DMS79 (cell line): ENCODE data around the gene ZBTB7A.

Experiments used
- DNase-seq: peaks from one replicate; lab custom pipeline; 2025; lab: John Stamatoyannopoulos, UW

The ZBTB7A gene

DNA sequence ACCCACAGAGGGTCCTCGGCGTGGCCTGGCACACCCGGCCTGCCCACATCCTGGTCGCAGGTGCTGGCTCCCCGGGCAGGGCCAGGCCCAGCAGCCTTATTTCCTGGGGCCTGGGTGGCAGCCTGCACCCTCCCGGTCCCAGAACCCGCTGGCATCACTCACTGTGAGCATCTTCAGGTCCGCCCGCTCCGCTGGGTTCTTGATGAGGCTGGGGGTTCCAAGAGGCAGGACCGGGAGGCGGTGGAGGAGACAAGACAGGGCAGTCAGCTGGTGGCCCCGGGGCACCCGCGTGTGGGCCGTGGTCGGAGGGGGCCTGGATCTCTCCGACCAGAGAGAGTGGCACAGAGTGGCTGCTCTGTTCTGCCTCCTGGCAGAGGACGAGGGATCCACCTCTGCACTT, 27.6 kb upstream of the ZBTB7A start:
- DNase-seq, result no peak

DNA sequence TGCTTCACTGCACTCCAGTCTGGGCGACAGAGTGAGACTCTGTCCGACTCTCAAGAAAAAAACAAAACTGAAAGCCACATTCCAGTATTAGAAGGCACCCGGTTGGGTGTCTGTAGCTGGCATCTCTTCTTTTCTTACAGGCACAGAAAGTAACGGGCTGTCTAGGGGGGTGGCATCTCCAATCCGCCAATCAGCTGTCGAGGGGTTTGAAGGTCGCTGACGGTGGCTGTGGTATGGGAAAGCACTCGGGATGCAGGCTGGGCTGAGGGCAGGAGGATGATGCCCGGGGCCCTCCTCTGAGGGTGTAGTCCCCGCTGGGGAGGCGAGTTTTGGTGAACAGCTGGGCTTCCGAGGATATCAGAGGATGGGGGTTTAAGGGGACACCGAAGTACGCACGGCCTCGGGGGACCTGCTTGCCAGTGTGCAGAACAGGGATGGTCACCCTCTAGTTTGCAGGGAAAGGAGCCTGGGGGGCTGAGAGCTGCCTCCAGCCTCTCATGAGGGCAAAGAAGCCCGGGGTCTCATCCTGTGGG, 27.0 kb upstream of the ZBTB7A start:
- DNase-seq, result no peak

DNA sequence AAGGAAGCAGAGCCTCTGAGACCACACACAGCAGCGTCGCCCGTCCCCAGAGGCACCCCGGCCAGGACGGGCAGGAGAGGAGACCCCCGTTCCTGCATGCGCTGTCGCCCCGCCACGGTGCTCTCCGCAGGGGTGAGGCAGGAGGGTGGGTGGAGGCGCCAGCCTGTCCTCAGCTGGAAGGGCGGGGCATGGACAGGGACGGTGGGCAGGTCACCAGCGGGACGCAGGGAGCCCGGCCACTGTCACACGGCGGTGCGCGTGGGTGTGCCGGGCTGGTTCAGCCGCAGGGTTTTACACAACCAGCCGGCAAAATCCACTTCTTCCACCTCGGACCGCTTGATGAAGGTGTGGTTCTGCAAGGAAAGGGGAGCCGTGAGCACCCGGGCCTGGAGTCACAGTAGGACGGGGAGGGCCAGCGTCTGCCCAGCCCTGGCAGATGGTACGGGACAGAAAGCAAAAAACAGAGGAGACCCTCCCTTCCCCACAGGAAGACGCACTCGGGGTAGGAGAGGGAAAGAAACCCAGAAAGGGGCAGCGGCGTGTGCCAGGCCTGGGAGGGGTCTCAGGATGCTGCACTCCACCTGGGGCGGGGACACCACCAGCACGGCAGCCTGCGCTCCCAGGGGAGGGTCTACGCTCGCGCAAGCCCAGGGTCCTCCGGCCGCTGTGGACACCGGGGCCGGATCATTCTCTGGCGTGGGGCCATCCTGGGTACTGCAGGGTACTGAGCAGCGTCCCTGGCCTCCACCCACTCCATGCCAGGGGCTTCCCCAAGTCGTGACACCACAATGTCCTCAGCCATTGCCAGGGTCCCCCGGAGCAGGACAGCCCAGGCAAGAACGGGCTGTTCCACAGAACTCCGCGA, 23.9 kb upstream of the ZBTB7A start:
- DNase-seq, result no peak

DNA sequence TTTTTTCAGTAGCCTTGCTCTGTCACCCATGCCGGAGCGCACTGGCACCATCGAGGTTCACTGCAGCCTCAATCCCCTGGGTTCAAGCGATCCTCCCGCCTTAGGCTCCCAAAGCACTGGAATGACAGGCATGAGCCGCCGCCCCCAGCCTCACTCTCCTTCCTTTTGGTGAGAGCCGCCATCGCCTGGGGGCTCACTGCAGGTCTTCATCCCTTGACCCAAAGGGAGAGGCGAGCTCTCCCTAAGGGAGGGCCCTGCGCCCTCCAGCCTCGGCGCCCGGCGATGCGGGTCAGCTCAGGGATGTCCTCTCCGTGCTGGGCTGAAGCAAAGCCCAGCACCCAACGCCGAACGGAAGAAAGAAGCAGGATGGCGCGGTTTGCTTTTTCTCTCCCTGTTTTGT, 23.2 kb upstream of the ZBTB7A start:
- DNase-seq, result no peak

DNA sequence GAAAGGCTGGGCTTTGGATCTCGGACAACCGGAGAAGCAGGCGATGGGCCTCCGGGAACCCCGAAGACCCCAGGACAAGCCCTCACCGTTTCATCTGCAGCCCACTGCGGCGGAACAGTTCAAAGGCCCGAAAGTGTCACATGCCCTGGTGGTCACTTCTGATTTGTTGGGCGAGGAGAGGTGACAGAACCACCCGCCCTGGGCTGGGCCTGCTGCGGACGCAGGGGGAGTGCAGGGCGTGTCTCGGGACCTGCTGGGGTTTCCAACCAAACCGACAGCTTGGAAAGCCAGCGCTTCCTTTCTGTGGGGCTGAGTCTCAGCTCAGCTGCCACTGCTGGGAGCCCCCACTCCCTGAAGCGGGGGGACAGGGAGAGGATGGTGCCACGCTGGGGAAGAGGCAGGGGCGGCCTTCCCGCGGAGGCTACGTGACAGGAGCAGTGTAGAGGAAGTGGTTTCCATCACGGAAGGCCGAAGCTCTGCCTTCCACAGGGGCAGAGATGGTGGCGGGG, 22.8 kb upstream of the ZBTB7A start:
- DNase-seq, result no peak

DNA sequence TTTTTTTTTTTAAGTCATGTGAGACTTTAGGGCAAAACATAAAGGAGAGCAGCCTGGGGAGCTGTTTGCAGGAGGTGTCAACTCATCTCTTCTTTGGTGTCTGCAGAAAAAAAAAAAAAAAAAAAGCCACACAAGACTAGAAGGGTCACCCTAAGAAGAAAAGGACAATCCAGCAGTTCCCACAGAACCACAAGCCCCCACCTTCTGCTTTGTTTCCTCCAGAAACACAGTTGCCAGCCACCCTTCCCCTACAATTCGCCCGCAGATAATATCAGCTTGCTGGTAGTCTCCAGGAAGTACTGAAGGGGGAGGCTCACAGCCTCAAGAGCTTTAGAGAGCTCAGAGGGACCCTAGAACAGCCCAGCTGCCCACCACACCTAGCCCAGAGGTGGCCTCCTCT, 22.3 kb upstream of the ZBTB7A start:
- no peak for DNase-seq

DNA sequence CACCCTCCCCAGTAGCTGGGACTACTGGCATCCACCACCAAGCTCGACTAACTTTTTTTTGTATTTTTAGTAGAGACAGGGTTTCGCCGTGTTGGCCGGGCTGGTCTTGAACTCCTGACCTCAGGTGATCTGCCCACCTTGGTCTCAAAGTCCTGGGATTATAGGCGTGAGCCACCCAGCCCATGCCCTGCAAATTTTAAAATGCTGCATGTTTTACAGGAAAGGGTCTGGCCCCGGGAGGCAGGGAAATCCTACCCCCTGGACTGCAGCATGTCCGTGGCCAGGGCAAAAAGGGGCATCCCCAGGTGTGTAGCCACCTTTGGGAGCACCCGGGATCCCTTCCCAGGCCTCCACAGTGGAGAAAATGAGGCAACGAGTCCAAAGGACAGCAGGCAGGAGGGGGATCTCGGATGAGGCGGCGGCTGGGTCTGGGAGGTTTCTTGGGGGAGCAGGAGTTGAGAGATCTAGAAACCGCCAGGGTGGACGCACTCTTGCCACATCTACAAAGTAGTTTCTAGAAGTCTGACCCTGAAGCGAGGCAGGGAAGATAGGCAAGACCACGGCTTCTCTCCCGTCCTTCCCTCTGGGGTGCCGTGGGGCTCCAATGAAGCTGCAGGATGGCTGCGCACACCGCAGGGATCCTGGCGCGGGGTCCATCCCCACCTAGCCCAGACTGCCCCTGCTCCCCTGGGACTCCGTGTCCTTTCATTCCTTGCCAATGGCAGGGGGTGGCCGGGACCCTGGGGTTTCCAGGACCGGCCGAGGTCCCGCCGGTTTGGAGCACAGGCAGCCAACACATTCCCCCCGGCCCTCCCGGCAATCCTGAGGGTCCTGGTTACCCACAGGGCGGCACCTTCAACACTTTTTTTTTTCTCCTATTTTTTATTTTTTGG, 21.3 kb upstream of the ZBTB7A start:
- DNase-seq, result no peak

DNA sequence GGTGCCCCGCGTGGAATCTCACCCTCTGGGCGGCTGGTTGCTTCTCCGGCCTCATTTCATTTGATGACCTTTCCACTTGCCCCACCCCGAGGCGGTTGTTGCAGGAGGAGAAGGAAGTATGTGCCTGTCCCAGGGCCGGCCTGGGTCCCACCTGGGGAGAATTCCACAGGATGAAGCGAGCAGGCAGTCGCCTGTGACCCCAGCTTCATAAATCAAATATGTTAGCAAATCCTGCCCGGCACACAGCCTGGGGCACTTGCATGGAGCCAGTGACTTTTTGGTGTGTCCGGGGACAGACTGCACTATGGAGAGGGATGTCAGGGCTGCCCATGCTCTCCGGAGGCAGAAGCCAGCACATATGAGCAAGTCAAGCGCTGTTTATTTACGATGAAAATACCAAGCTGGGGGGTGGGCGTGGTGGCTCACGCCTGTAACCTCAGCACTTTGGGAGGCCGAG, 19.7 kb upstream of the ZBTB7A start:
- DNase-seq, result no peak

DNA sequence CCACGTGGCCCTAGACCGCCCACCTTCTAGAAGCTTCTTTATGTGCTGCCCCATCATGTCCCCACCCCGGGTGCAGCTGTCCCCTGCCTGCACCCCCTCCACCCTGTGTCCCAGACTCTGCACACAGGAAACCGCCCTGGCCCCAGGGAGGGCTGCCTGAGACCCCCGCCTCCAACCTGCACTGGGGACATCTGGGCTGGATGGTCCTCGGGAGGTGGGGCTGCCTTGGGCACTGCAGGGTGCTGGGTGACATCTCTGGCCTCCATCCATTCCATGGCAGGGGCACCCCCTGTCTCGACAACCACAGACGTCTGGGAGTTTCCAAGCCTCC, 17.8 kb upstream of the ZBTB7A start:
- DNase-seq, result no peak

DNA sequence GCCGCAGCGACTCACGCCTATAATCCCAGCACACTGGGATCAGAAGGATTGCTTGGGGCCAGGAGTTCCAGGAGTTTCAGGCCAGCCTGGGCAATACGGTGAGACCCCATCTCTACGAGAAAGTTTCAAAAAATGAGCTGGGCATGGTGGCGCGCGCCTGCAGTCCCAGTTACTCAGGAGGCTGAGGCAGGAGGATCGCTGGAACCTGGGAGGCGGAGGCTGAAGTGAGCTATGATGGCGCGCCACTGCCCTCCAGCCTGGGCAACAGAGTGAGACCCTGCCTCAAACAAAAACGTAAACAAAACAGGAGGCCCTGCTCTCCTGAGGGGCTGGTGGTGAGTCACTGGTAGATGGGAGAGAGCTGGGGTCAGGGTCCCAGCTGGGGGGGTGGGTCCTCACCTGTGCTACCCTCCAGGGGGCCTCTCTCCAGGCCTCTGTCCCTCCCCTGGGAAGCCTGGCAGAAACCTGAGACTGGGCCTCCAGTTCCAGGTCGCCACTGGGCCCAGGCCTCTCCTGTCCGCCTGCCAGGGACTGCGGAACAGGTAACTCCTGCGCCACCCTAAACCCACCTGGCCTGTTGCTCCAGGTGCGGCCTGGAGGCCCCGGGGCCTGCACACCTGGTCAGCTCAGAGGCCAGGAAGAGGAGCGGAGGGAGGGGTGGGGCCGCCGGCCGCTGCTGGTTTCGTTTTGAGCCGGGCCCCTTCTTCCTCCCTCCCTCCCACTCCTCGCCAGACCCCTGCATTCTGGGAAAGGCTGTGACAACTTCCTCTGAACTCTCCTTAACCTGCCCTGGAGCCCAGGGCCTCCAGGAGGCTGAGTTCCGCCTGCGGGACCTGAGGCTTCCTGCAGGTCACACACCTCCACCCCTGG, 17.2 kb upstream of the ZBTB7A start:
- DNase-seq, result no peak

DNA sequence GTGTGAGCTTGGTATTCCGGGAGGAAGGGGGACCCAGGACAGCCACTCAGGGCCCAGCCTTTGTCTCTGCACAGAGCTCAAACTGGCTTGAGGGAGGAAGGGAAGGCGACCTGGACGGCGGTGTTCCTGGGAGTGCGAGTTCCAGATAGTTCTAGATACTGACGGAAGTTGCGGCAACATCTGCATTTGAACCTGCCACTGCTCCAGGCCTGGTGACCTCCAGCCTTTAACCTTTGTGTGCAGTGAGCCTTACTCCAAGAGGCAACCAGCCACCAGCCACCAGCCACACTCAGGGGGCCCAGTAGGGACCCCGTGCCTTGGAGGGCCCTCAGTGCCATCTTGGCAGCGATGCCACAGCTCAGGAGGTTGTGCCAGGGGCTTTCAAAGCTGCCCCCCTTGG, 15.5 kb upstream of the ZBTB7A start:
- no peak for DNase-seq

DNA sequence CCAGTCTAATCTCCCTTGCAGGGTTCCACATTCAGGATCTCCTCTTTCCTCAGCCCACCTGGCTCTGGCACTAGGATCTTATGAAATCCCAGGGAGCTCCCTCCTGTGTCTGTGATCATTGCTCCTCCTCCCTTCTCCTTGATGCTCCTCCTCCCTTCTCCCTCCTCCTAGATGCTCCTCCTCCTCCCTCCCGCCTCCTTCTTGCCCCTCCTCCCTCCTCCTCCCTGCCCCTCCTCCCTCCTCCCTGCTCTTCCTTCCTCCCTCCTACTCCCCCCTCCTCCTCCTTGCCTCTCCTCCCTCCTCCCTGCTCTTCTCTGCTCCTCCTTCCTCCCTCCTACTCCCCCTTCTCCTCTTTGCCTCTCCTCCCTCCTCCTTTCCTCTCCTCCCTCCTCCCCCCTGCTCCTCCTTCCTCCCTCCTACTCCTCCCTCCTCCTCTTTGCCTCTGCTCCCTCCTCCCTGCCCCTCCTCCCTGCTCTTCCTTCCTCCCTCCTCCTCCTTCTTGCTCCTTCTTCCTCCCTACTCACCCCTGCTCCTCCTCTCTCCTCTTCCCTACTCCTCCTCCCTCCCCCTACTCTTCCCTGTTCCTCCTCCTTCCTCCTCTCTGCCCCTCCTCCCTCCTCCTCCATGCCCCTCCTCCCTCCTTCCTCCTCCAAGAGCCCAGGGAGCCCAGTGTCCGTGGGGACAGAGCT, 14.9 kb upstream of the ZBTB7A start:
- no peak for DNase-seq

DNA sequence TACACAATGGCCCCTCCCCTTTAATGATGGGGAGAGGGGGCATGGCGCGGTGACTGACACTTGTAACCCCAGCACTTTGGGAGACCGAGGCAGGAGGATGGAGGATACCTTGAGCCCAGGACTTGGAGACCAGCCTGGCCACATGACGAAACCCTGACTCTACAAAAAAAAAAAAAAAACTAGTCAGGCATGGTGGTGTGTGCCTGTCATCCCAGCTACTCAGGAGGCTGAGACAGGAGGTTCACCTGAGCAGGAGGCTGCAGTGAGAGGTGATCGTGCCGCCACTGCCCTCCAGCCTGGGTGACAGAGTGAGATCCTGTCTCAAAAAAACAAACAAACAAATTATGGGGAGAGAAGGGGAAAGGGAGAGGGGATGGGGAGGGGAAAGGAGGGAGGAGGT, 13.8 kb upstream of the ZBTB7A start:
- no peak for DNase-seq

DNA sequence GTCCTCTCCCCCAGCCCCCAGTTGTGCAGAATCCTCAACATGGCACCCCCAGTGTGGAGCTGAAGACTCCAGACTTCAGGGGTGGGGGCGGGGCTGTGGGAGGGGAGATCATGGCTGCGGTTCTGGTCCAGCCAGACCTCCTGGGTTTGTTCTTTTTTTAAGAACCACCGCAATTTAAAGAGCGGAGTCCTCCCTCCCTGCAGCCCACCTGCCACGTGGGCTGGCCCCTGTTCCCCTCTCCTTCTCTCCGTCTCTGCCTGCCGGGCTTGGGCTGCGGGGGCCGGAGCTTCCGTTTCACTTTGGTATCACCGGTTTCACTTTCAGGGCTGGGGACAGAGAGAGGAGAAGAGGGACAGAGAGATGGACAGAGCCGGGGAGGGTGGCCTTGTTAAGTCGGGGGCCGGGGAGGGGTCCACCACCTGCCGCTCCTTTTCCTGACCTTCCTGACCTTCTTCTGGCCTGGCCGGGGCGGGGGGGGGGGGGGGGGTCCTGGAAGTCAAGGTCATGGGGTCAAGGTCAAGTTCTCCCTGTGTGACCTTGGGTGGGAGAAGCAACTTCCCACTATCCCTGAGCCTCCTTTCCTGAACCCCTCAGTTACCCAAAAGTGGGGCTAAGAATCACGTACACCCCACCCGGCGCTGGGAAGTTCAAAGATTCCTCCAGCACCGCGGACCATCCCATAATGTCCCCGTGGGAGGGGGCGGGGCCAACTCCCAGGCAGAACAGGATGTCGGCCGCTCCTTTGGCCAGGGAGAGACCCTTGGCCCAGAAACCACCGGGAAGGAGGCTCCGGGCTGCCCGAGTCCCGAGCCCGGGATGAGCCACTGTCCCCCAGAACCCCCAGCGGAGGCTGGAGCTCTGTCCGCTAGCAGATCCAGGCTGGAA, 11.3 kb upstream of the ZBTB7A start:
- no peak for DNase-seq

DNA sequence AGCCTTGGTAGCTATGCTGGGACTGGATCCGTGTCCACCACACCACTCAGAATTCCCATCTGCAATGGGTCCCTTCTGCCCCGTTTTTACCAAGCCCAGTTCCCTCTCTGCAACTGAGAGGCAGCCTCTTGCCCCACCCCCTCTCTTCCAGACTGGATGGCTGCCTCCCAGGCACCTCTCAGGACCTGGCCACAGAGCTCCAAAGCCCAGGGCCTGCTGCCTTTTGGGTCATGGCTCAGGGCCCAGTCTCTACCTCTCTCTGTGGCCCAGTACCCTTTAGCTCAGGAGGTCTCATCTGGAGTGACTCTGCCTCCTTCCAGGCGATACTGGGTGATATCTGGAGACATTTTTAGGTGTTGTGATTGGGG, 10.3 kb upstream of the ZBTB7A start:
- no peak for DNase-seq

DNA sequence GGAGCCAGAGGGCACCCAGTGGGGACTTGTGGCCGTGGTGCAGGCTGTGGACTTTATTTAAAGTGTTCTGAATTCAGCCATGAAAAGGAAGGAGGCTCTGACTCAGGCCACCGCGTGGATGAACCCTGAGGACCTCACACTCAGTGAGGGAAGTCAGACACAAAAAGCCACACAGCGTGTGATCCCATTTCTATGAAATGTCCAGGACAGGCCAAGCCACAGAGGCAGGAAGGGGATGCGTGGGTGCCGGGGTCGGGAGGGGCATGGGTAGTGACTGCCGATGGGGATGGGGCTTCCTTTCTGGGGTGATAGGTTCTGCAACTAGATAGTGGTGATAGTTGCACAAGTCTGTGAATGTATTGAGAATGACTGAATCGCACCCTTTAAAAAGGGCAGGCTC, 8.7 kb upstream of the ZBTB7A start:
- no peak for DNase-seq

DNA sequence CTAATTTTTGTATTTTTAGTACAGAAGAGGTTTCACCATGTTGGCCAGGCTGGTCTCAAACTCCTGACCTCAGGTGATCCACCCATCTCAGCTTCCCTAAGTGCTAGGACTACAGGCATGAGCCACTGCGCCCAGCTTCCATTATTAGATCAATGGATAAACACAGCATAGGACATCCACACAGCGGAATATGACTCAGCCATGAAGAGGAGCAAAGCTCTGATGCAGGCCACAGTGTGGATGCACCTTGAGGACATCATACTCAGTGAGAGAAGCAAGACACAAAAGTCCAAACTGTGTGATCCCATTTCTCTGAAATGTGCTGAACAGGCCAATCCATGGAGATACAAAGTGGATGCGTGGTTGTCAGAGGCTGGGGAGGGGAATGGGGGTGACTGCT, 4.9 kb upstream of the ZBTB7A start:
- no peak for DNase-seq

DNA sequence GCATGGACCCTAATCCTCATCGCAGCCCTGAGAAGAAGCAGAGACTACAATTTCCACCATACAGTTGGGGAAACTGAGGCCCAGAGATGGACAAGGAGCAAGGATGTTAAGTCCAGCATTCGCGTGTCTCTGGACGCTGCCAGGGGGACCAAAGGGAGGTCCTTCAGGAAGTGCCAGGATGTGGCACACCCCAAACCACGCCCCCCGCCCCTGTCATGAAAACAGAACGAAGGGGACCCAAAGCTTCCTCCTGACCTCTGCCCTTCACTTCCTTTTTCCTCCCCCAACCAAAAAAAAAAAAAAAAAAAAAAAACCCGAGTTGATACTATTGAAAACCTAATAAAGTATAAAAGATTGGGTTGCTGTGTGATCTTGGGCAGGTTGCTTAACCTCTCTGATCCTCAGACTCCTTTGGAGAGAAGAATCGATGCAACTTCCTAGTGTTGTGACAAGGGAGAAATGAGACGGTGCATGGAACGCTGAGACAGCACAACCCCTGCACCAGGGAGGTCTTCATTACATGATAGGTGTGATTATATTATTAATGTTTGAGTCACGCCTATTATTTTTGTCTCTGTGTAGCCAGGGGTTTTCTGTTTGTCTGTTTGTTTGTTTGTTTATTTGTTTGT, 2.7 kb upstream of the ZBTB7A start:
- no peak for DNase-seq

DNA sequence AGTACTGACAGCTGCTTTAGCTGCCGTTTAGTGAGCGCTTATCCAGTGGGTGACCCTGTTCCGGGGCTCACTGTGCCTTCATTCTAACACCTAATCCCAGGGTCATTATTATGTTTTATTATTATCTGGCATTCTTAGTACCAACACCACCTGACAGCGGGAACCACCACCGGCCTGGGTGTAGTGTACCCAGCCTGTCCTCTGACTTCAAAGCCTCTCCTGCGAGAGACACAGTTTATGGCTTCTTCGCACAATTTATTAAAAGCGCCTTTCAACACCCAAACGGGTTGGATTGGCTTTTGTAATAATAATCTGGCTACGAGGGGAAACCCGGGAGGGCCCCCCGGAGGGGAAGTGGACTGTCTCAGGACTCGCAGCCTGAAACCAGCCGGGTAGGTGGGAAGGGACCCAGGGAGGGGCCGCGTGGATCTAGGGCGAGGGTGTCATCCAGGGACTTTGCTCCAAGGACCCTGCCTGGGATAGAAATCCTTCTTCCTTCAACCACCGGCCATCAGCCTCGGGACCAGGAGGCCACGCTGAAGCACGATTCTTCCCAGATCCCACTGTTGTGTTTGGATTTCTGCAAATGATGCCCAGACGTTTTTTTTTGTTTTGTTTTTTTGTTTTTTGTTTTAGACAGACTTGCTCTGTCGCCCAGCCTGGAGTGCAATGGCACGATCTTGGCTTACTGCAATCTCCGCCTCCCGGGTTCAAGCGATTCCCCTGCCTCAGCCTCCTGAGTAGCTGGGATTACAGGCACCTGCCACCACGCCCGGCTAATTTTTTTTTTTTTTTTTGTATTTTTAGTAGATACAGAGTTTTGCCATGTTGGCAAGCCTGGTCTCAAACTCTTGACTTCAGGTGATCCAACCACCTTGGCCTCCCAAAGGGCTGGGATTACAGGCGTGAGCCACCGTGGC, 1.6 kb upstream of the ZBTB7A start:
- no peak for DNase-seq
